SJCRH30 (cell line): ENCODE measurements around the gene KCNB1. TPM values are rescaled to one million over a fixed set of nuclear protein-coding genes. Genes with fewer than 3 reads are reported as not detected.

Experiments
- DNase-seq, 2 experiments: peaks; one replicate each; pipeline ENCODE4 v3.0.0-alpha.2; 2015 to 2020
- H3K27ac ChIP-seq: fragments of 250-450 bp; sonication (Bioruptor Pico); 2 replicates; pipeline ENCODE4 v1.5.1; 2020; ENCODE audit warnings: mild to moderate bottlenecking, moderate library complexity
- H3K27me3 ChIP-seq: fragments of 250-450 bp; sonication (Bioruptor Pico); 2 replicates; pipeline ENCODE4 v1.5.1; 2020; ENCODE audit warnings: mild to moderate bottlenecking, moderate library complexity
- H3K36me3 ChIP-seq: fragments of 250-450 bp; sonication (Bioruptor Pico); 2 replicates; pipeline ENCODE4 v1.5.1; 2020; ENCODE audit warnings: mild to moderate bottlenecking, moderate library complexity
- H3K4me1 ChIP-seq: fragments of 250-450 bp; sonication (Bioruptor Pico); 2 replicates; pipeline ENCODE4 v1.5.1; 2020; ENCODE audit warnings: mild to moderate bottlenecking, moderate library complexity
- H3K4me3 ChIP-seq: fragments of 250-450 bp; sonication (Bioruptor Pico); 2 replicates; pipeline ENCODE4 v1.5.1; 2020; ENCODE audit warnings: mild to moderate bottlenecking, moderate library complexity
- H3K9me3 ChIP-seq: fragments of 250-450 bp; sonication (Bioruptor Pico); replicated peaks from 2 replicates; pipeline ENCODE4 v1.5.1; 2020; ENCODE audit warnings: mild to moderate bottlenecking, moderate library complexity
- total RNA-seq: library from RNA; depleted of rRNA; stranded (reverse); fragments of >200 nt; shearing (Covaris generic); gene quantifications from 2 replicates; pipeline ENCODE4 v1.2.3, GENCODE V29; 2014

KCNB1 gene
- total RNA-seq, 1 experiment from 2014 or later: 0.10 TPM

DNA sequence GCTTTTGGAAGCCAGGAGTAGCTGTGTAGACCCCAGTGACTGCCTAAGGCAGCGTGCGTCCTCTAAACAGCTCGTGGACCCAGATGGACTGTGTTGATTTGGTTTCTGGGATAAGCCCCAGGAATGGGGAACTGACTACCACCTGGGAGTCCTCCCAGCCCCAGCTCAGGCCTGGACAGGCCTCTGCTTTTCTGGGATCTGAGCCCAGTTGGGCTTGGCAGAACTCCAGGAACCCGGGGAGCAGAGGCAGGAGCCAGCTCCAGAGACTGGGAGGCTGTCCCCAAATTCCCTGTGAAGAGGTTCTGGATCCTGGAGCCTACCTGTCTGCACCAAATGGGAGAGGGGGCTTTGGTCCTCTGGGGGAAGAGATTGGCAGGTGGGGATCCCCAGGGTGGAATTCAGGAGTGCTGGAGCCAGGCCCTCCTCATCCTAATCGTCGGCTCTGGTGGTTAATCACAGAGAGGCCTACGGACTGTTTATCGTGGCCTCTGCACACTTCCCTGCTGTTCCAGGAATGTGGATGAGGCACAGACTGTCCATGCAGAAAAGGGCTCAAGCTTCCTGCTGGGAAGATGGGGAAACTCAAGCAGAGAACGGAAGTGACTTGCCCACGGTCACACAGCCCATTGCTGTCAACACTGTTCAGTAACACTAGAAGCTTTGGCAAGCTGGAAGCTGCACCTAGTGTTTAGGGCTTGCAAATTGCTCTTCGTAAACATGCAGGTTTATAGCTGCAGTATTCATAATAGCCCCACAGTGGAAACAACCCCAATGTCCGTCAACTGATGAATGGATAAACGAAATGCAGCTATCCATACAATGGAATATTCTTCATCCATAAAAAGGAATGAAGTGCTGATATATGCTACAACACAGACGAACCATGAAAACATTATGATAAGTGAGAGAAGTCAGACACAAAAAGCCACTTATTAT lies 100.6 kb downstream of the KCNB1 start:
- Histone ChIP-seq H3K9me3 (no peaks in the 10 kb centered on the region), H3K4me1 (peaks cover 16% of the 10 kb centered on the region), H3K36me3 (no peaks in the 10 kb centered on the region), H3K4me3 (no peak overlapping the region), H3K27me3 (no peaks in the 10 kb centered on the region), H3K27ac (no peak overlapping the region)
- peak; percentile 75 to 81 for DNase-seq

- H3K4me3 ChIP-seq: no peak overlapping the region
- H3K27me3 ChIP-seq: no peaks in the 10 kb centered on the region
- no peak overlapping the region for H3K27ac ChIP-seq
- H3K4me1 ChIP-seq: peaks cover 15% of the 10 kb centered on the region
- no peaks in the 10 kb centered on the region for H3K36me3 ChIP-seq
- no peaks in the 10 kb centered on the region for H3K9me3 ChIP-seq
- no peak for DNase-seq
These were observed 102.1 kb downstream of the KCNB1 start for GRCh38 chr20:49380337-49380780.

DNA sequence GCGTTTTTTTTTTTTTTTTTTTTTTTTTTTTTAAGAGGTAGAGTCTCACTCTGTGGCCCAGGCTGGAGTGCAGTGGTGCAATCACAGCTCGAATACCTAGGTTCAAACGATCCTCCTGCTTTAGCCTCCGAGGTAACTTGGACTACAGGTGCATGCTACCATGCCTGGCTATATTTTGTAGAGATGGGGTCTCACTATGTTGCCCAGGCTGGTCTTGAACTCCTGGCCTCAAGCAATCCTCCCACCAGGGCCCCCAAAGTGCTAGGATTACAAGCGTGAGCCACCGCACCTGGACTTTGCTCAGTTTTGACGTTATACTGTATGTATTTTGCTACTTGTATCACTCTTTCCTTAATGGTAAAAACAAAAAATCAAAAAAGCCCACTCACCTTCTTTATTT lies 103.1 kb downstream of the KCNB1 start:
- Histone ChIP-seq H3K27ac (no peak overlapping the region), H3K27me3 (no peaks in the 10 kb centered on the region), H3K4me1 (peaks cover 15% of the 10 kb centered on the region), H3K36me3 (no peaks in the 10 kb centered on the region), H3K4me3 (no peak overlapping the region), H3K9me3 (no peaks in the 10 kb centered on the region)
- no peak for DNase-seq

- H3K27ac ChIP-seq: no peak overlapping the region
- H3K4me1 ChIP-seq: peaks cover 15% of the 10 kb centered on the region
- no peaks in the 10 kb centered on the region for H3K9me3 ChIP-seq
- H3K27me3 ChIP-seq: no peaks in the 10 kb centered on the region
- no peak for DNase-seq
- H3K36me3 ChIP-seq: no peaks in the 10 kb centered on the region
- no peak overlapping the region for H3K4me3 ChIP-seq
These were observed 105.1 kb downstream of the KCNB1 start for GRCh38 chr20:49377326-49377725.

DNA sequence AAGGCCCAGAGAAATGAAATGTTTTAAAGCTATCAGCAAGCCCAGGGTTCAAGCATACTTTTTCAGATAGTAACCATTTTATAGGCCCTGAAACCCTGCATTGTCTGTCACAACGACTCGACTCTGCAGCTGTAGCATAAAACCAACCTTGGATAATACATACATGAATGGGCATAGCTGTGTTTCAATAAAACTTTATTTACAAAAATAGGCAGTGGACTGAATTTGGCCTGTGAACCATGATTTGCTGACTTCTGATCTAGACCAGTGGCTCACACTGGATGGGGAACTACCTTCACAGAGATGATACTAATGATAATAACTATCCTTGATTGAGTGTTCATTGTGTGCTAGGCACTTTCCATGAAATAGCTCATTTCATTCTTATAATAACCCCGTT lies 107.3 kb downstream of the KCNB1 start:
- H3K36me3 ChIP-seq: no peaks in the 10 kb centered on the region
- H3K27ac ChIP-seq: no peak overlapping the region
- no peak overlapping the region for H3K4me3 ChIP-seq
- DNase-seq: no peak
- H3K9me3 ChIP-seq: 0 out of 2 replicates have a peak, but pooled peaks cover 2% of the 10 kb centered on the region
- no peaks in the 10 kb centered on the region for H3K27me3 ChIP-seq
- H3K4me1 ChIP-seq: peaks cover 3% of the 10 kb centered on the region; the same call in 1 of the 2 replicates

DNA sequence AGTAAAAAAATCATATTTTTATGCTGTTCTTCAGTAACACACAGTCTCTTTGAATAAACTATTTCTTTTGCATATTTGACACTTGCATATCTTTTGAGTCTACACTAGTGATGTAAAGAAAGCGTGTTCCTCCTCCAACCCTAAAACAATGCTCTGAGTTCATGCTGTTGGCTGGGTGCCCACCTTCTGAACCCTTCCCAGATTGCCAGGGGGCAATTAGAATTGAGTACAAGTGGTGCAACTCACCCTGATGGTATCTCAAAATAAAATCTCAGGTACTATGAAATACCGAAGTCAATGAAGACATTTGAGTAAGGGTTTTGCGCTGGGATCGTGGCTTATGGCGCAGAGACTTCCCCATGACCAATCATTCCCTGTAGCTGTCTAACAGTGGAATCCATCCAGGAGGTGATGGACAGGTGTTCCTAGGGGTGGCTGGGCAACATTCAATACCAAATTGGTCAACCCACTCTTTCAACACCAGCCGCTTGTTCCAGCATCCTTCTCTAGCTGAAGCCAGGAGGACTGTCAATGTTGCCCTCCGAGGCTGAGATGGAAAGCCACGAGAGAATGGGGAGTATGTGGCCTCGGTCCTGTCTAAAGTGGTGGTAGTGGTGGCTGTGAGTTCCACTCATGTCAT lies 110.3 kb downstream of the KCNB1 start:
- DNase-seq: peak in 1 of 2 experiments; percentile 34
- H3K27ac ChIP-seq: no peak overlapping the region
- H3K9me3 ChIP-seq: 0 out of 2 replicates have a peak, but pooled peaks cover 2% of the 10 kb centered on the region
- no peaks in the 10 kb centered on the region for H3K27me3 ChIP-seq
- no peak overlapping the region for H3K4me3 ChIP-seq
- H3K36me3 ChIP-seq: no peaks in the 10 kb centered on the region
- H3K4me1 ChIP-seq: peaks cover 7% of the 10 kb centered on the region

- H3K4me3 ChIP-seq: no peak overlapping the region
- 0 out of 2 replicates have a peak, but pooled peaks cover 2% of the 10 kb centered on the region for H3K9me3 ChIP-seq
- no peaks in the 10 kb centered on the region for H3K36me3 ChIP-seq
- no peaks in the 10 kb centered on the region for H3K27me3 ChIP-seq
- DNase-seq: no peak
- H3K27ac ChIP-seq: no peak overlapping the region
- H3K4me1 ChIP-seq: peaks cover 19% of the 10 kb centered on the region
These were observed 113.9 kb downstream of the KCNB1 start for GRCh38 chr20:49368596-49368995.

DNA sequence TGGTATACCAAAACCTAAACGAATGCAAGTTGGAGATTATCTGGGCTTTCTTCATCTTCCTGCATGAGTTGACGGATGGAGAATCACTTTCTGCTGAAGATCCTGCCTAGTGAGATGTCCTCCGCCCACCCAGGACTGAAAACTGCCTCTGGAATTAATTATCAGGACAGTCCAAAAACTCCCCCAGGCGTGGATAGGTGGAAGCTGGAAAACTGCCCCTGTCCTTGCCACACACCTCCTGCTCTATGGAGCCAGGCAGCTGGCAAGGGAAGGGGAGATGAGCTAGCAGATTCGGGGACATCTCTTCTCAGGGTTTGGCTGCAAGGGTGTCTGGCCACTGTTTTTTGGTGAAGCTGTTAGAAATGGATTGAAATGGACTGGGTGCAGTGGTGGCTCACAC lies 115.4 kb downstream of the KCNB1 start:
- Histone ChIP-seq H3K36me3 (no peaks in the 10 kb centered on the region), H3K27me3 (no peaks in the 10 kb centered on the region)

GRCh38 chr20:49366687-49367086 lies 115.8 kb downstream of the KCNB1 start:
- Histone ChIP-seq H3K4me3 (no peak overlapping the region), H3K27me3 (no peaks in the 10 kb centered on the region), H3K9me3 (0 out of 2 replicates have a peak, but pooled peaks cover 2% of the 10 kb centered on the region), H3K36me3 (no peaks in the 10 kb centered on the region), H3K27ac (no peak overlapping the region), H3K4me1 (peaks cover 16% of the 10 kb centered on the region)
- DNase-seq: no peak

More for the DNA sequence above, 115.4 kb downstream of the KCNB1 start:
- peak; percentile 31 to 58 for DNase-seq
- H3K4me1 ChIP-seq: peaks cover 19% of the 10 kb centered on the region
- no peak overlapping the region for H3K4me3 ChIP-seq
- no peak overlapping the region for H3K27ac ChIP-seq
- 0 out of 2 replicates have a peak, but pooled peaks cover 2% of the 10 kb centered on the region for H3K9me3 ChIP-seq

DNA sequence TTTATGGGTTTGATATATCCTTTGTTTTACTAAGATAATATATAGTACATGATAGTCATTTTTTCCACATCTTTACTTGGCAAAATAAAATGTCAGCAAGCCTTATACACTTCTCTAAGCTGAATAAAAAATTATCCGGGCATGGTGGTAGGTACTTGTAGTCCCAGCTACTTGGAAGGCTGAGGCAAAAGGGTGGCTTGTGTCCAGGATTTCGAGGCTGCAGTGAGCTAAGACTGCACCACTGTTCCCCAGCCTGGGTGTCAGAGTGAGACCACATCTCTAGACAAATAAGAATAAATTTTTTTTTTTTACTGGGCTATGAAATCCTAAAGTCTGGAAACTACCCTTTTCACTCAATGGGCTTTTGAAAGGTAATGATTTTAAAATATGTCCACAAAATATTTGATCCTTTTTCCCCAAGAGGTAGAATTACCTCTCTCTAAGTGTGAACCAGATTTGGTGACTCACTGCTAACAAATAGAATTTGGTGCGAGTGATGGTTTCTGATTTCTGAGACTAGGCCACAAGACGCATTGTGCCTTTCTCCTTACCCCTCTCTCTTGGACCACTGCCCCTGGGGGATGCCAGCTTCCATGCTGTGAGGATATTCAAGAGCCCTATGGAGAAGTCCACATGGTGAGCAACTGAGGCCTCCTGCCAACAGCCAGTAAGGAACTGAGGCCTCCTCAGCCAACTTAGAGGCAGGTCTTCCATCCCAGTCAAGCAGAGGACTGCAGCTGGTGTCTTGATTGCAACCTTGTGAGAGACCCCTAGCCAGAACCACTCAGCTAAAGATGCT lies 120.4 kb downstream of the KCNB1 start:
- H3K4me3 ChIP-seq: no peak overlapping the region
- H3K9me3 ChIP-seq: no peaks in the 10 kb centered on the region
- no peaks in the 10 kb centered on the region for H3K27me3 ChIP-seq
- H3K36me3 ChIP-seq: no peaks in the 10 kb centered on the region
- H3K27ac ChIP-seq: no peak overlapping the region
- peaks cover 14% of the 10 kb centered on the region for H3K4me1 ChIP-seq
- no peak for DNase-seq

DNA sequence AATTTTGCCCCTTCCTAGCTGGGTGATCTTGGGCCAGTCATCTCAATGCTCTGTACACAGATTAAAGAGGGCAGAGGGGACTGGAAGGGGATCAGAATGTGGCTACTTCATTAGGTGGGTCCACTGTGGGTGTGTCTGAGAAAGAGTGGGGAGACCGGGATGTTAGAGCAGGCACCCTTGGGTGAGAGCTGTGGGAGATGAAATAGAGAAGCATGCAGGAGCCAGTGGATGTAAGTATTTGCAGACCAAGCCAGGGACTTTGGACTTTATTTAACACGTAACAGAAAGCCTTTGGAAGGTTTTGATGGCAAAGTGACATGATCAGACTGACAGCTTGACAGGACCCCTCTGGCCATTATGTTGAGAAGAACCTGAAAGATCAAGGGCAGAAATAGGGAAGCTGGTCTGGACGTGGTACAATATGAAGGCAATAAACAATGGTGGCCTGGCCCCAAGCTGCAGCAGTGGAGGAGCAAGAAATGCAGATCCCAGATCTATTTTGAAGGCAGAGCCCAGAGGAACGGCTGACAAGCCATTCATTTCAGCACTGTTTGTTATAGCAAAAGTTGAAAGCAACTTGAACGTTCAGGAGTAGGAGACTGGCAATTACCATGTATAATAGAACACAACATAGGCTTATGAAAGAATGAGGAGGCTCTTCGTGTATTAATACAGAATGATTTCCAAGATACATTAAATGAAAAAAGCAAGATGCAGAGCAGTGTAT lies 122.1 kb downstream of the KCNB1 start:
- H3K27ac ChIP-seq: no peak overlapping the region
- no peaks in the 10 kb centered on the region for H3K36me3 ChIP-seq
- H3K27me3 ChIP-seq: no peaks in the 10 kb centered on the region
- H3K4me1 ChIP-seq: peaks cover 14% of the 10 kb centered on the region
- no peak for DNase-seq
- no peaks in the 10 kb centered on the region for H3K9me3 ChIP-seq
- H3K4me3 ChIP-seq: no peak overlapping the region

DNA sequence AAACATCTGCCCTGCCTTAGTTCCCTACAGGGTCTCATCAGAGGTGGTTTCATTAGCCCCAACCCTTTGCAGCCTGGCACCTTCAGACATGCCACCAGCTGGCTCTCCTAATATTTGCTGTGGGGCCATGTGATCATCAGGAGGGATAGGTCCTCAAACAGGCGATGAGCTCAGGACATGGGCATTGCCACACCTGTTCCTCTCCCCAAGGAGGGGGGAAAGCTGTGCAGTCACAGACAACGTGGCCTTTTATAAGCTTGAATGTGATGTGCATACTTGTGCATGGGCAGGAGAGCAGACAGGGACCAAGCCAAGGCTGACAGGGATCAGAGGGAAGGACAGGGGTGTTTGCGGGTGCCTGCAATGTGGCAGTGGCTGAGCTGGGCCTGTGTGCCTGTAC lies 125.8 kb downstream of the KCNB1 start:
- Histone ChIP-seq H3K4me1 (peaks cover 14% of the 10 kb centered on the region), H3K27me3 (no peaks in the 10 kb centered on the region), H3K4me3 (no peak overlapping the region), H3K36me3 (no peaks in the 10 kb centered on the region), H3K27ac (no peak overlapping the region), H3K9me3 (no peaks in the 10 kb centered on the region)
- DNase-seq: peak; percentile 78 to 80

- Histone ChIP-seq H3K4me1 (peaks cover 14% of the 10 kb centered on the region), H3K27me3 (no peaks in the 10 kb centered on the region), H3K9me3 (no peaks in the 10 kb centered on the region), H3K4me3 (no peak overlapping the region), H3K36me3 (no peaks in the 10 kb centered on the region), H3K27ac (no peak overlapping the region)
- no peak for DNase-seq
These were observed 127.8 kb downstream of the KCNB1 start for GRCh38 chr20:49354673-49355072.

GRCh38 chr20:49353348-49353747 lies 129.1 kb downstream of the KCNB1 start:
- Histone ChIP-seq H3K9me3 (no peaks in the 10 kb centered on the region), H3K4me3 (no peak overlapping the region), H3K36me3 (no peaks in the 10 kb centered on the region), H3K27me3 (no peaks in the 10 kb centered on the region), H3K4me1 (peaks cover 14% of the 10 kb centered on the region), H3K27ac (no peak overlapping the region)
- DNase-seq: no peak
